K562 (cell line): ENCODE results near the gene HEXIM1. TPM values are rescaled to one million over a fixed set of nuclear protein-coding genes. Genes with fewer than 3 reads are reported as not detected.
A peak's percentile ranks its signal among the peaks of the same experiment; 100 is the strongest.

ENCODE experiments used
- ATAC-seq: fragments of 200-7000 bp; cut with Tn5 transposase; 3 replicates; pipeline ENCODE4 v1.9.1; 2020; ENCODE audit warnings: moderate library complexity
- BruUV-seq: library from RNA; stranded (reverse); fragments of 400-500 nt; replicated peaks from 2 replicates; lab custom pipeline; 2021; lab: Mats Ljungman, UMichigan
- CTCF ChIA-PET: fragments of 300-600 bp; formaldehyde crosslinking; extraction: SDS; loops from one replicate; lab custom pipeline; 2021; ENCODE audit warnings: low intra/inter-chr PET ratio; lab: Yijun Ruan, JAX
- POLR2A ChIA-PET: fragments of 300-600, 350-650 bp; sonication (Branson Sonifier 250); formaldehyde crosslinking; extraction: SDS; loops from one replicate; lab custom pipeline; 2021; ENCODE audit warnings: antibody characterized with exemption, inconsistent platforms; lab: Yijun Ruan, JAX
- DNase-seq, 4 experiments: peaks; one replicate each; pipeline versions ENCODE4 v3.0.0 to v3.0.0-alpha.2; 2011 to 2018; ENCODE audit warnings: low spot score in 3 of 4, mixed read lengths in 3 of 4; ENCODE audit errors: extremely low read depth in 1 of 4
- FAIRE-seq: peaks from 2 replicates; lab custom pipeline; 2011; peaks lifted over from hg19 to GRCh38; lab: Jason Lieb, UNC
- H2AFZ ChIP-seq: 2 replicates; pipeline ENCODE4 v1.6.0; 2011; ENCODE audit warnings: low read depth, low read length, control low read depth, inconsistent platforms
- H3K27ac ChIP-seq: fragments of 200-600 bp; 3 replicates; pipeline ENCODE4 v1.8.0; 2011; ENCODE audit warnings: low read depth, mild to moderate bottlenecking, control low read depth, inconsistent platforms, low read length, moderate library complexity, mixed read lengths; ENCODE audit errors: extremely low read depth
- H3K27me3 ChIP-seq, 2 experiments: fragments of 300-600 bp in 1 of 2; 2 replicates in 1 of 2; 3 replicates in 1 of 2; pipeline versions ENCODE4 v1.6.0 to v1.8.0; 2011; ENCODE audit warnings: inconsistent platforms in 2 of 2, low read length in 2 of 2, mild to moderate bottlenecking in 1 of 2, mixed read lengths in 1 of 2, moderate library complexity in 1 of 2; ENCODE audit not compliant: control insufficient read depth in 2 of 2, insufficient read depth in 2 of 2
- H3K36me3 ChIP-seq: fragments of 300-600 bp; 3 replicates; pipeline ENCODE4 v1.8.0; 2011; ENCODE audit warnings: mild to moderate bottlenecking, low read length, inconsistent platforms; ENCODE audit not compliant: control insufficient read depth, insufficient read depth
- H3K4me1 ChIP-seq, 2 experiments: fragments of 200-600 bp in 1 of 2; replicated peaks in 1 of 2; 2 replicates in 1 of 2; 3 replicates in 1 of 2; pipeline versions ENCODE4 v1.5.1 to v1.8.0; 2011; ENCODE audit warnings: inconsistent platforms in 2 of 2, low read length in 2 of 2, mild to moderate bottlenecking in 1 of 2, mixed read lengths in 1 of 2, moderate library complexity in 1 of 2; ENCODE audit not compliant: control insufficient read depth in 2 of 2, insufficient read depth in 2 of 2
- H3K4me2 ChIP-seq: 2 replicates; pipeline ENCODE4 v1.6.1; 2011; ENCODE audit warnings: low read length, control low read depth, inconsistent platforms, mixed read lengths; ENCODE audit not compliant: insufficient read depth
- H3K4me3 ChIP-seq: fragments of 200-600 bp; sonication (generic), shearing (Covaris generic); 2 replicates; pipeline ENCODE4 v1.5.1; 2016; ENCODE audit warnings: control low read depth, inconsistent platforms
- H3K79me2 ChIP-seq: fragments of 200-600 bp; 3 replicates; pipeline ENCODE4 v1.8.0; 2011; ENCODE audit warnings: low read length, inconsistent platforms; ENCODE audit not compliant: control insufficient read depth, insufficient read depth
- H3K9ac ChIP-seq, 2 experiments: 2 replicates each; pipeline versions ENCODE4 v1.6.0 to v1.6.1; 2011; ENCODE audit warnings: low read depth in 2 of 2, low read length in 2 of 2, control low read depth in 1 of 2, inconsistent platforms in 1 of 2, mild to moderate bottlenecking in 1 of 2, mixed read lengths in 1 of 2; ENCODE audit not compliant: insufficient read depth in 1 of 2
- H3K9me1 ChIP-seq: one replicate; pipeline ENCODE4 v1.6.0; 2011; ENCODE audit warnings: inconsistent platforms, mild to moderate bottlenecking, low read length, moderate library complexity; ENCODE audit not compliant: control insufficient read depth, insufficient read depth
- H3K9me3 ChIP-seq: replicated peaks from 2 replicates; pipeline ENCODE4 v1.5.1; 2011; ENCODE audit warnings: low read depth, low read length, inconsistent platforms; ENCODE audit not compliant: control insufficient read depth, insufficient read depth
- H4K20me1 ChIP-seq: replicated peaks from 2 replicates; pipeline ENCODE4 v1.6.1; 2011; ENCODE audit warnings: low read length, inconsistent platforms, mixed read lengths; ENCODE audit not compliant: control insufficient read depth, insufficient read depth
- CHAMP1 ChIP-seq: fragments of 450-650 bp; IDR thresholded peaks from 2 replicates; pipeline ENCODE4 v1.6.1; 2016; ENCODE audit warnings: mild to moderate bottlenecking
- CTBP1 ChIP-seq: fragments of 450-650 bp; IDR thresholded peaks from 2 replicates; pipeline ENCODE4 v1.6.1; 2016; ENCODE audit warnings: borderline replicate concordance
- KLF13 ChIP-seq: fragments of 450-650 bp; IDR thresholded peaks from 2 replicates; pipeline ENCODE4 v1.6.1; 2016; ENCODE audit warnings: missing genetic modification characterization, low read depth, mild to moderate bottlenecking, missing compliant biosample characterization, moderate library complexity, borderline replicate concordance
- RFX7 ChIP-seq: fragments of 250-450 bp; sonication (Bioruptor Pico); IDR thresholded peaks from 2 replicates; pipeline ENCODE4 v1.5.1; 2021; ENCODE audit warnings: mild to moderate bottlenecking
- YBX1 ChIP-seq: fragments of 450-650 bp; IDR thresholded peaks from 2 replicates; pipeline ENCODE4 v1.7.1; 2016; ENCODE audit warnings: mild to moderate bottlenecking
- ZFP36 ChIP-seq: fragments of 150-350 bp; IDR thresholded peaks from 2 replicates; pipeline ENCODE4 v1.6.1; 2018; ENCODE audit warnings: low read length, low read depth; ENCODE audit not compliant: partially characterized antibody
- ZNF445 ChIP-seq: fragments of 250-450 bp; sonication (Bioruptor Pico); IDR thresholded peaks from 2 replicates; pipeline ENCODE4 v1.4.0; 2020; ENCODE audit warnings: low read depth, mild to moderate bottlenecking, moderate library complexity
- ZNF518B ChIP-seq: fragments of 250-450 bp; sonication (Bioruptor Pico); IDR thresholded peaks from 2 replicates; pipeline ENCODE4 v1.5.0; 2021; ENCODE audit warnings: mild to moderate bottlenecking, moderate library complexity
- WGBS: fragments of 100-300 bp; shearing (Covaris generic); methylation state at CpG from one replicate; pipeline ENCODE4 v1.1.6; 2016; ENCODE audit warnings: low coverage, mixed read lengths; ENCODE audit not compliant: insufficient coverage; ENCODE audit errors: missing lambda C conversion rate; 5-methylcytosine and 5-hydroxymethylcytosine counted together
- in situ Hi-C: fragments of 300-500 bp; cut with MboI; formaldehyde crosslinking; loops from 4 replicates; pipeline ENCODE4 v1.15.0; 2018; ENCODE audit warnings: inconsistent platforms, mixed read lengths
- intact Hi-C: fragments of 100-400 bp; cut with micrococcal nuclease; formaldehyde crosslinking; loops from 2 replicates; pipeline ENCODE4 v1.14.2; 2022
- polyA plus RNA-seq, 8 experiments: library from polyadenylated mRNA; depleted of rRNA in 4 of 8; stranded (reverse) in 5 of 8; unstranded in 3 of 8; fragments of >200 nt; fragmentation: Nextera tagmentation in 2 of 8; fragmentation: Illumina TruSeq in 1 of 8; extraction: Ambion mirVana in 2 of 8; extraction: Trizol in 1 of 8; gene quantifications; 2 replicates each; pipeline versions ENCODE4 v1.2.1 to v1.2.3, GENCODE V29; 2011 to 2014; ENCODE audit warnings: inconsistent platforms in 1 of 8, missing spikeins in 1 of 8
- total RNA-seq, 7 experiments: library from RNA; depleted of rRNA in 6 of 7; stranded (reverse); fragments of >200 nt in 6 of 7; fragmentation: Illumina TruSeq in 2 of 7; extraction: Trizol in 2 of 7; gene quantifications; 2 replicates each; pipeline versions ENCODE4 v1.2.1 to v1.2.3, GENCODE V29; 2011 to 2021; ENCODE audit warnings: low replicate concordance in 1 of 7

The HEXIM1 gene
- total and polyA plus RNA-seq, 9 of the 15 experiments (the other 6 are each of a cell fraction or from before 2014, with no cell fraction given), result 1.4 to 28.3 (median 9.1) TPM

- CTCF ChIA-PET, result no interaction called here
Observed at GRCh38 chr17:45170280-45170930, 22.1 kb downstream of the HEXIM1 start.

More at GRCh38 chr17:45170280-45170930, 22.1 kb downstream of the HEXIM1 start:
- POLR2A ChIA-PET, result interaction anchor here (0.6 to 7.9 kb wide), 3 partner anchors 9 to 26 kb away, joined by 3 to 73 read pairs (median 14); partner anchors contain the start of genes HEXIM1 and HEXIM2
- Histone ChIP-seq H2AFZ (no peak overlapping the region), H3K9me3 (no peaks in the 10 kb centered on the region), H3K27ac (no peak overlapping the region), H3K9ac (peak overlapping the region in 1 of 2 experiments; percentile 80; a peak in 2 of 4 replicates), H3K36me3 (no peaks in the 10 kb centered on the region), H4K20me1 (no peaks in the 10 kb centered on the region), H3K9me1 (no peaks in the 10 kb centered on the region), H3K4me1 (peaks cover 3 to 34% of the 10 kb centered on the region in 2 experiments; a peak in 4 of 5 replicates), H3K27me3 (no peaks in the 10 kb centered on the region), H3K79me2 (no peaks in the 10 kb centered on the region), H3K4me2 (no peak overlapping the region), H3K4me3 (no peak overlapping the region)
- FAIRE-seq (peak; percentile 67), ATAC-seq (peak; percentile 26; the same call in 1 of the 3 replicates), DNase-seq (no peak)
- 58% methylated on average over 11 of the region's 12 CpGs for whole genome bisulfite sequencing
- in situ Hi-C loops, result no loop called here
- TF ChIP-seq ZNF445 (no peak), ZNF518B (CRISPR knock-in tag) (no peak), ZFP36 (no peak), RFX7 (CRISPR knock-in tag) (no peak), CHAMP1 (no peak), CTBP1 (no peak), KLF13 (tag) (no peak), YBX1 (no peak)
- intact Hi-C loops, result no loop called here
- BruUV-seq, result no TSS peak
